ENCODE measurements around the gene COBLL1. TPM values are rescaled to one million over a fixed set of nuclear protein-coding genes. Genes with fewer than 3 reads are reported as not detected.

Gene COBLL1
- total RNA-seq, 1 experiment from 2014 or later = 4.4 TPM

DNA sequence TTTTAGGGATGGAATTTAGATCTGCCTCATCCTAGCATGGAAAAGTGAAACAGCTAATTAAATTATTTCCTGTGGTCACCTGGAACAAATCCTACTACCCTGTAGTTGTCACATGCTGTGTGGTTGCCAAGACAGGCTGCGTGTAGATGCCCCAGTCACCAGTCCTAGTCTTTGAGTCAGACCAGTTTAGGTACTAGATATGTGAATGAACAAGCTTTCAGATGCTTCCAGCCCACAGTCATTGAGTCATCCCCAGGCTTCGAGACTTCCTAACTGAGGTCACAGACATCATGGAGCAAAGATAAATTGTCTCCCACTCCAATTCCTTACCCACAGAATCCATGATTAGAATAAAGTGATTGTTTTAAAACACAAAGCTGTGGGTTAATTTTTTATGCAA lies 184.5 kb downstream of the COBLL1 start:
- ATAC-seq (no peak), DNase-seq (ENCODE audit: low read depth, low spot score) (no peak)
- BruUV-seq (replicated peaks) = no TSS peak
- Histone ChIP-seq H3K36me3 (ENCODE audit: control insufficient read depth, insufficient read depth, low read length) (no peaks in the 10 kb centered on the region), H3K27me3 (ENCODE audit: control insufficient read depth, insufficient read depth, low read length) (no peaks in the 10 kb centered on the region), H3K4me1 (ENCODE audit: control insufficient read depth, insufficient read depth, low read length) (no peaks in the 10 kb centered on the region), H3K27ac (ENCODE audit: low read length) (no peak overlapping the region), H3K9me3 (ENCODE audit: control insufficient read depth, insufficient read depth, low read depth, low read length) (no peaks in the 10 kb centered on the region), H3K4me3 (ENCODE audit: low read depth in 2 of 2, low read length in 2 of 2) (no peak overlapping the region)
- intact Hi-C loops (cut with micrococcal nuclease; ENCODE audit: unreplicated experiment) = no loop called here
- TF ChIP-seq, protein P1, sequence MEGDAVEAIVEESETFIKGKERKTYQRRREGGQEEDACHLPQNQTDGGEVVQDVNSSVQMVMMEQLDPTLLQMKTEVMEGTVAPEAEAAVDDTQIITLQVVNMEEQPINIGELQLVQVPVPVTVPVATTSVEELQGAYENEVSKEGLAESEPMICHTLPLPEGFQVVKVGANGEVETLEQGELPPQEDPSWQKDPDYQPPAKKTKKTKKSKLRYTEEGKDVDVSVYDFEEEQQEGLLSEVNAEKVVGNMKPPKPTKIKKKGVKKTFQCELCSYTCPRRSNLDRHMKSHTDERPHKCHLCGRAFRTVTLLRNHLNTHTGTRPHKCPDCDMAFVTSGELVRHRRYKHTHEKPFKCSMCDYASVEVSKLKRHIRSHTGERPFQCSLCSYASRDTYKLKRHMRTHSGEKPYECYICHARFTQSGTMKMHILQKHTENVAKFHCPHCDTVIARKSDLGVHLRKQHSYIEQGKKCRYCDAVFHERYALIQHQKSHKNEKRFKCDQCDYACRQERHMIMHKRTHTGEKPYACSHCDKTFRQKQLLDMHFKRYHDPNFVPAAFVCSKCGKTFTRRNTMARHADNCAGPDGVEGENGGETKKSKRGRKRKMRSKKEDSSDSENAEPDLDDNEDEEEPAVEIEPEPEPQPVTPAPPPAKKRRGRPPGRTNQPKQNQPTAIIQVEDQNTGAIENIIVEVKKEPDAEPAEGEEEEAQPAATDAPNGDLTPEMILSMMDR (IDR thresholded peaks at IDR 0.05) = no peak
- TF ChIP-seq SIN3A (IDR thresholded peaks at IDR 0.05; ENCODE audit: borderline replicate concordance, insufficient read depth, low read depth, low read length) = no peak
- no peak for TF ChIP-seq REST (IDR thresholded peaks at IDR 0.05; ENCODE audit: insufficient read depth in 1 of 2, low read depth in 2 of 2, low read length in 1 of 2)
- no peak for TF ChIP-seq TCF7L2 (IDR thresholded peaks at IDR 0.05; ENCODE audit: low read depth, low read length)
- no peak for TF ChIP-seq POLR2AphosphoS5 (IDR thresholded peaks at IDR 0.05; ENCODE audit: low read depth, low read length)
- CTCF ChIA-PET = no interaction called here
- POLR2A ChIA-PET = no interaction called here
- in situ Hi-C loops (cut with HindIII; ENCODE audit: low pct_unique_long_range_greater_than_20kb, low sequenced_read_pairs) = no loop called here

- DNase-seq (ENCODE audit: low read depth, low spot score) (no peak), ATAC-seq (no peak)
- no TSS peak for BruUV-seq (replicated peaks)
- in situ Hi-C loops (cut with HindIII; ENCODE audit: low pct_unique_long_range_greater_than_20kb, low sequenced_read_pairs) = no loop called here
- no peak overlapping the region for H3K4me3 ChIP-seq (ENCODE audit: low read depth in 2 of 2, low read length in 2 of 2)
- TF ChIP-seq TCF7L2 (IDR thresholded peaks at IDR 0.05; ENCODE audit: low read depth, low read length) (no peak), SIN3A (IDR thresholded peaks at IDR 0.05; ENCODE audit: borderline replicate concordance, insufficient read depth, low read depth, low read length) (no peak), POLR2AphosphoS5 (IDR thresholded peaks at IDR 0.05; ENCODE audit: low read depth, low read length) (no peak), REST (IDR thresholded peaks at IDR 0.05; ENCODE audit: insufficient read depth in 1 of 2, low read depth in 2 of 2, low read length in 1 of 2) (no peak)
- TF ChIP-seq, protein P1 (IDR thresholded peaks at IDR 0.05) = no peak
- CTCF ChIA-PET = no interaction called here
- POLR2A ChIA-PET = no interaction called here
- intact Hi-C loops (cut with micrococcal nuclease; ENCODE audit: unreplicated experiment) = no loop called here
- H3K4me1 ChIP-seq (ENCODE audit: control insufficient read depth, insufficient read depth, low read length) = no peaks in the 10 kb centered on the region
- no peak overlapping the region for H3K27ac ChIP-seq (ENCODE audit: low read length)
- no peaks in the 10 kb centered on the region for H3K36me3 ChIP-seq (ENCODE audit: control insufficient read depth, insufficient read depth, low read length)
- H3K27me3 ChIP-seq (ENCODE audit: control insufficient read depth, insufficient read depth, low read length) = no peaks in the 10 kb centered on the region
- no peaks in the 10 kb centered on the region for H3K9me3 ChIP-seq (ENCODE audit: control insufficient read depth, insufficient read depth, low read depth, low read length)
Measured at GRCh38 chr2:164655750-164656149, 185.9 kb downstream of the COBLL1 start.

Measured in Panc1 (cell line).